Fibroblast of gingiva (primary cell): ENCODE measurements around the gene GMCL2.

Source experiments
- DNase-seq: peaks from one replicate; pipeline ENCODE4 v3.0.0-alpha.2; 2011; ENCODE audit warnings: low read depth

Gene GMCL2

GRCh38 chr5:178182158-178182876, 4.9 kb downstream of the GMCL2 start:
- DNase-seq, result no peak

- no peak for DNase-seq
Observed at GRCh38 chr5:178180141-178180863, 6.9 kb downstream of the GMCL2 start.

GRCh38 chr5:178177569-178177968, 9.6 kb downstream of the GMCL2 start:
- no peak for DNase-seq

DNA sequence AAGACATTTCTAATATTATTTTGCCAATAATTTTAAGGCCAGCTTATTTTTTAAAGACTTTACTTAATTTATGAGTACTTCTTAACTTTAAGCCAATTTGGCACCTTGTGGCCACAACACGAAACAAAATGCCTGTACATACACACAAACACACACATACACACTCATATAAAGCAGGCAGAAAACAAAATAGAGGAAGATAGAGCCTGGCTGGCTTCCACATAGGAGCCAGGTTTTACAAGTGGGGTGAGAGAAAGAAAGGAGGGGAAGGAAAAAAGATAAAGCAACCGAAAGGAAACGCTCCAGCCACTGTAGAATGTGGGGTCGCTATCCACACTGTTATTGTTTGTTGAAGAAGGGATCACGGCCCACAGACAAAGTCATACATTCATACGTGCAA, 10.4 kb downstream of the GMCL2 start:
- no peak for DNase-seq

- DNase-seq, result no peak
Observed at GRCh38 chr5:178174456-178174855, 12.7 kb downstream of the GMCL2 start.

GRCh38 chr5:178170455-178170854, 16.7 kb downstream of the GMCL2 start:
- no peak for DNase-seq

GRCh38 chr5:178165581-178165980, 21.6 kb downstream of the GMCL2 start:
- no peak for DNase-seq

DNA sequence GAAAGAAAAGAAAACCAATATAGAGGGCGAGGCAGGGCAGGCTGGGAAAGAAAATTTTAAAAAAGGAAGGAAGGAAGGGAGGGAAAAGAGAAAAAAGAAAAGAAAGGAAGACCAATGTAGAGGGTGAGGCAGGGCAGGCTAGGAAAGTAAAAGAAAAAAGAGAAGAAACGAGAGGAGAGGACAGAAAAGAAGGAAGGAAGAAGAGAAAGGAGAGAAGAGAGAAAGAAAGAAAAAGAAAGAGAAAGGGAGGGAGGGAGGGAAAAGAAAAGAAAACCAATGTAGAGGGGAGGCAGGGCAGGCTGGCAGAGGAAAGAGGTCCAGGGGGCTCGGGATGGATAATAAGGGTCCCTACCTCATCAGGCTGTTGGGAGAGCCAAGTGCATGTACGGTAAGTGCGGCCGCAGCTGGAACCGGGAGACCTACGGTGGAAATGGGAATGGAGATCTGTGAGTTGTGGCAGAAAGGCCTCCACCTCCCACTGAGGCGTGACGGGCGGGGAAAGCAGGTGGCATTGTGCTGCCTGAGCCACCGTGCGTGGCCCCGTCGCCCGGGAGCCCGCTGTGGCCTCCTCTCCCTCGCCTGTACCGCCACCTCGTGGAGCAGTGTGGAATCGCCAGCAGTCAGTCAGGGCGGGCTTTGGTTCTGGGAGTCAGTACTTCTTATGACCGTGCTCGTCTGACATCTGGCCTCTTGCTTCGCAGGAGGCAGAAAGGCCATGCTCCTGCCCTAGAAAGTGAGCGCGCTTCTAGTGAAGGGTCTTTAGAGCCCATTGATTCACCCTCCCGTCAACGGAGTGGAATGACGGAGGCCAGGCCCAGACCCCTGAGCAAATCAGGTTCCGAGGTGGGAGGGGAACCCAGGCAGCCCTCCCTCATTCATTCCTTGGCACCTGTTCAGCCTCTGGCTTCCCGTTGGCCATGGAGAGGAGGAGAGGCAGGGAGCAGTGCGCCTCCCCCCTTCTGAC, 23.1 kb downstream of the GMCL2 start:
- peak; percentile 33 for DNase-seq

GRCh38 chr5:178162481-178162880, 24.7 kb downstream of the GMCL2 start:
- no peak for DNase-seq

GRCh38 chr5:178160176-178160575, 27.0 kb downstream of the GMCL2 start:
- no peak for DNase-seq

GRCh38 chr5:178155065-178155464, 32.1 kb downstream of the GMCL2 start:
- no peak for DNase-seq

- DNase-seq, result peak; percentile 98
Observed at GRCh38 chr5:178153530-178154340, 33.4 kb downstream of the GMCL2 start, which contains the start of gene NHP2. Gene NHP2, minus strand, starts transcription at chr5:178153885. Its CDS starts 68 bp downstream, at chr5:178153817.

DNA sequence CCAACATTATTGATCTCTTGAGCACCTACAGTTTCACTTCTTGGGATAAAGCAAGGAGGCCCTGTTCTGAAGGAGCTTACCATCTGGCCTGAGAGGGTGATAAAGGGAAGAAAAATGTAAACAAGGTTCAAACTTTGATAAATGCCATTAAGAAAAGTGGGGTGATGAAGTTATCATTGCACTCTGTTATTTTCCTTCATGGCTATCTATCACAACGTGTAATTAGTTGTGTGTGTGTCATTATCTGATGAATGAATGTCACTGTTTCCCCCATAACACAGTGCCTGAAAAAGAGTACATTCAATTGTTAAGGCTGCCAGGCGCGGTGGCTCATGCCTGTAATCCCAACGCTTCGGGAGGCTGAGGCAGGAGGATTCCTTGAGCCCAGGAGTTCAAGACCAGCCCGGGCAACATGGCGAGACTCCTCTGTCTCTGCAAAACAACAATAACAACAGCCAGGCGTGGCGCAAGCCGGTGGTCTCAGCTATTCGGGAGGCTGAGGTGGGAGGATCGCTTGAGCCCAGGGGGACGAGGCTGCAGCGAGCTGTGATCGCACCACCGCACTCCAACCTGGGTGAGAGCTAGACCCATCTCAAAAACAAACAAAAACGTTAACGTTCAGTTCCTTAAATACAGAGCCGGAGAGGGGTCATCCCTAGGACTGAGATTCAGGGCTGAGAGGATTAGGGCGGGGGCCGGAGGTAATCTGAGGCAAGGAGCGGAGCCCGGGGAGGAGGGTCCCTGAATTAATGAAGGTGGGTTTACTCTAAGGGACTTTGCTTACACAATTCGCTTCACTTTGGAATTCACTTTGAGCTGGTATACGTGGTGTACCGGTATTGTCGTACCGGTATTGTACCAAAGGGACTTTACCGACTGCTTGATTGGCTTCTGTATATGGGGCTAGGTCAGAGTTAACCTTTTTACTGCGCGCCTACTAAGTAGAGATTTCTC, 34.4 kb downstream of the GMCL2 start:
- no peak for DNase-seq

DNA sequence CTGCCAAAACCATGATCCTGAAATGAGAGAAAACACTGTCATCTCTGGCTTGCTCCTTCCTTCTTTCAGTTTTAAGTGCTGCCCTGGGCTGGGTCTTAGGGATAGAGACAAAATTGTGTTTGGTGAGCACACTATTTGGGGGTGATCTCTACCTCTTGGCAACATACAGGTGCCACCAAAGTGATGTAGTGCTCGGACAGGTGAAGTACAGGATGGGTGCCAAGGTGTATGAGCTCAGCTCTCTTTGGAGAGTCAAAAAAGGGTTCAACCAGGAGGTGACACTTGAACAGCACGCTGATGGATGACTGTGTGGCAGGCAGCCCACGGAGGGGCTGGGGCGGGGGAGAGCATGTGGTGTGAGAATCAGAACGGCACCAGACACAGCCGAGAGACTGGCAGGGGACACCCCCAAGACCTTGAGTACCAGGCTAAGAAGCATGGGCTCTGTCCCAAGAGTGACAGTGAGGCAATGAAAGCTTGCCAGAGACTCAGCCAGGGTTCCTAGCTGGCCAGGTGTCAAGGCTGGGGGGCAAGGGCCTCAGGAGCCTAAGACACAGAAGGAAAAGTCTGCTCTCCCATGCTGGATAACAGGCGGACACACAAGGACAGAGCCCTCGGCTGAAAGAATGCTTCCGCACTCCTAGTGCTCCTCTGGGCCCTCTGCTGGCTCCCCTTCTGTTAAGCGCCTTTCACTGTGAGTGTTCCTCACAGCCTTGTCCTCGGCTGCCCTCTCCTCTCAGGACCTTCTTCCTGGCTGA, 36.0 kb downstream of the GMCL2 start:
- no peak for DNase-seq

DNA sequence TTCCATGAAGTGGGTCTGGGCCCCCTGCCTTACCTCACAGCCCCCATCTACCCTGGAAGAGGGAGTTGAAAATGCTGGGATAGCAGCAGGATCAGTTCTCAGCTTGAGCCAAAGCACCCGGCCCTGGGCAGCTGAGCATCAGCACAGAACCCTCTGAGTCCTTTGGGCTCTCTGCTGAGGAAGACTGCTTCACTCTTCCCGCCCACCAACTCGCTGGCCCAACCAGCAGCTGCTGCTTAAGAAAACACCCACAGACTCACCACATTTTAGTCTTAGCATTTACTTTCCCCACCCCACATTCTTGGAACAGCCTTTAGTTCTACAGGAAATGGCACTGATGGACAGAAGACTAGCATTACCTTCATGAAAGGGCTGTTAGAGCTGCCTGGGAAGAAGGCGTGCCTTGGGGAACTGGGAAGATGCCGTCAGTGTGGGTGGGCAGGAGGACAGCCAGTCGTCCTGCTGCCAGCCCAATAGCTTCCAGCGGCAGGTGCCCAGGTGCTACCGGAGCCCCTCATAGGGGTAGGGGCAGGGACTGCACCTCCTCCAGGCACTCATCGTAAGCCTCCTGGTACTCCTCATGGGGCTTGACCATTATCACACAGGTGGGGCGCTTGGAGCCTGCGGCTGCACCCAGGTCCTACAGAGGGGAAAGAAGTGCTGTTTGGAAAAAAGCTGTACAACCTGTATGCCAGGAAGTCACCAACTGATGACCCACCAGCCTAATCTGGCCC, 37.8 kb downstream of the GMCL2 start:
- no peak for DNase-seq

DNA sequence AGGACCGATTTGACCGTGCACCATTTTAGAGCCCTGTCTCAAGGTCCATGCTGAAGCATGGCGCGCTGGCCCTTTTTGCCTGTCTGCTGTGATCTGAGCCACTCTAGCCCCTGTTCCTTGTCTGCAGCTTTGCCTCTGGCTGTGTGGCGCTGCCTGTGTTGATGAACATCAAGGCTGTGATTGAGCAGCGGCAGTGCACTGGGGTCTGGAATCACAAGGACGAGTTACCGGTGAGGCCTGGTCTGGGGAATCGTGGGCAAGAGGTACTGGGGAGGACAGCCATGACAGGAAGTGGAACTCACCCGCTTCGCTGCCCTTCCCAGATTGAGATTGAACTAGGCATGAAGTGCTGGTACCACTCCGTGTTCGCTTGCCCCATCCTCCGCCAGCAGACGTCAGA, 39.8 kb downstream of the GMCL2 start:
- DNase-seq, result no peak

- DNase-seq, result peak; percentile 42
Observed at GRCh38 chr5:178145965-178146820, 41.0 kb downstream of the GMCL2 start.

DNA sequence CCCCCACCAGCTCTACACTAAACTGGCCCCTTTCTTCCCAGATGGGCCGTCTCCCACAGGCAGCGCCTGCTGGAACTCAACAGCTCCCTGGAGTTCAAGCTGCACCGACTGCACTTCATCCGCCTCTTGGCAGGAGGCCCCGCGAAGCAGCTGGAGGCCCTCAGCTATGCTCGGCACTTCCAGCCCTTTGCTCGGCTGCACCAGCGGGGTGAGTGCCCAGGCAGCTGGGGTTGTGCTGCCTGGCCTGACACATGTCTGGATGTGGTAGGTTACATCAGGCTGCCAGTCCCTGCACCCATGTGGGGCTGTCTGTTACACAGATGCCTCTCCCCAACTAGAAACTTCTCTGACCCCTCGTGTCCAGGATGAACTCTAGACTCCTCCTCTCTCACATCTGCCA, 43.3 kb downstream of the GMCL2 start:
- no peak for DNase-seq
